Endodermal cell (in vitro differentiated cells): ENCODE data around the gene RIMBP2. TPM values are rescaled to one million over a fixed set of nuclear protein-coding genes. Genes with fewer than 3 reads are reported as not detected.

Experiments used
- DNase-seq: peaks from one replicate; pipeline ENCODE4 v3.0.0-alpha.2; 2017
- H3K27ac ChIP-seq: 2 replicates; pipeline ENCODE4 v1.5.1; 2013; ENCODE audit warnings: mild to moderate bottlenecking, low read depth, low read length, moderate library complexity
- H3K27me3 ChIP-seq: 2 replicates; pipeline ENCODE4 v1.6.1; 2013; ENCODE audit warnings: mild to moderate bottlenecking, low read length, moderate library complexity; ENCODE audit not compliant: insufficient read depth, control insufficient read depth, poor library complexity, severe bottlenecking
- H3K36me3 ChIP-seq: 2 replicates; pipeline ENCODE4 v1.7.0; 2013; ENCODE audit warnings: mild to moderate bottlenecking, low read length, moderate library complexity; ENCODE audit not compliant: control insufficient read depth, insufficient read depth
- H3K4me1 ChIP-seq: one replicate; pipeline ENCODE4 v1.7.0; 2013; ENCODE audit warnings: low read length; ENCODE audit not compliant: control insufficient read depth, insufficient read depth
- H3K4me3 ChIP-seq: 2 replicates; pipeline ENCODE4 v1.5.1; 2013; ENCODE audit warnings: mild to moderate bottlenecking, low read length, moderate library complexity
- H3K9ac ChIP-seq: 2 replicates; pipeline ENCODE4 v1.6.1; 2013; ENCODE audit warnings: mild to moderate bottlenecking, low read length, moderate library complexity; ENCODE audit not compliant: poor library complexity, severe bottlenecking; ENCODE audit errors: extremely low read depth
- H3K9me3 ChIP-seq: 2 replicates; pipeline ENCODE4 v1.6.1; 2013; ENCODE audit warnings: mild to moderate bottlenecking, low read length, moderate library complexity; ENCODE audit not compliant: control insufficient read depth
- H3K27ac Mint-ChIP-seq: 2 replicates; pipeline ENCODE4 v1.8.0; 2020; ENCODE audit warnings: mixed read lengths
- H3K27me3 Mint-ChIP-seq: 2 replicates; pipeline ENCODE4 v1.8.0; 2021; ENCODE audit warnings: mild to moderate bottlenecking, mixed read lengths; ENCODE audit not compliant: insufficient read depth
- H3K36me3 Mint-ChIP-seq: 2 replicates; pipeline ENCODE4 v1.8.0; 2020; ENCODE audit warnings: low read depth, mixed read lengths
- H3K4me1 Mint-ChIP-seq: 2 replicates; pipeline ENCODE4 v1.8.0; 2020; ENCODE audit warnings: mixed read lengths
- H3K4me3 Mint-ChIP-seq: 2 replicates; pipeline ENCODE4 v1.8.0; 2020; ENCODE audit warnings: mild to moderate bottlenecking, moderate library complexity, mixed read lengths
- H3K9me3 Mint-ChIP-seq: 2 replicates; pipeline ENCODE4 v1.8.0; 2020; ENCODE audit warnings: mild to moderate bottlenecking, mixed read lengths
- CTCF ChIP-seq: fragments of 200-600 bp; sonication (generic); conservative IDR thresholded peaks from 2 replicates; pipeline ENCODE4 v1.5.0; 2021; ENCODE audit warnings: antibody characterized with exemption, mild to moderate bottlenecking
- WGBS, 2 experiments: methylation state at CpG; one replicate each; pipeline versions ENCODE4 v1.1.5 to v1.1.7; 2013; ENCODE audit warnings: missing lambda C conversion rate in 2 of 2, mixed read lengths in 1 of 2; ENCODE audit not compliant: insufficient coverage in 1 of 2, insufficient read length in 1 of 2; 5-methylcytosine and 5-hydroxymethylcytosine counted together
- total RNA-seq, 2 donors: library from RNA; stranded (reverse); fragmentation: NEBNext Ultra II Directional in 1 of 2; extraction: Animal tissue kit (Norgen Biotek cat#: 25700) in 1 of 2; gene quantifications; 2 replicates in 1 of 2; 3 replicates in 1 of 2; pipeline ENCODE4 v1.2.1, GENCODE V29; 2021

RIMBP2 gene
- total RNA-seq, 2 donors from 2014 or later, result 0.13 to 3.4 TPM

GRCh38 chr12:130748786-130749185, 32.7 kb upstream of the RIMBP2 start:
- no peak for DNase-seq
- Mint-ChIP-seq H3K4me3 (no peak overlapping the region), H3K36me3 (no peaks in the 10 kb centered on the region), H3K4me1 (peaks cover 9% of the 10 kb centered on the region), H3K27ac (no peak overlapping the region), H3K27me3 (no peaks in the 10 kb centered on the region), H3K9me3 (no peaks in the 10 kb centered on the region)
- WGBS, 2 experiments, result 71 to 82% methylated on average over 10 of the region's 10 CpGs
- Histone ChIP-seq H3K4me1 (no peaks in the 10 kb centered on the region), H3K4me3 (no peak overlapping the region), H3K9ac (no peak overlapping the region), H3K27me3 (no peaks in the 10 kb centered on the region), H3K27ac (no peak overlapping the region), H3K36me3 (no peaks in the 10 kb centered on the region), H3K9me3 (no peaks in the 10 kb centered on the region)
- TF ChIP-seq CTCF, result no peak

- no peak overlapping the region for H3K27ac Mint-ChIP-seq
- peaks cover 3% of the 10 kb centered on the region for H3K27me3 Mint-ChIP-seq
- TF ChIP-seq CTCF, result peak; percentile 95
- 26 to 46% methylated on average over 5 to 10 of the region's 13 CpGs for WGBS, 2 experiments
- no peaks in the 10 kb centered on the region for H3K36me3 Mint-ChIP-seq
- H3K4me1 Mint-ChIP-seq, result peaks cover 9% of the 10 kb centered on the region
- Histone ChIP-seq H3K4me3 (no peak overlapping the region), H3K27ac (no peak overlapping the region), H3K36me3 (no peaks in the 10 kb centered on the region), H3K4me1 (no peaks in the 10 kb centered on the region), H3K9ac (no peak overlapping the region), H3K27me3 (no peaks in the 10 kb centered on the region), H3K9me3 (no peaks in the 10 kb centered on the region)
- H3K4me3 Mint-ChIP-seq, result no peak overlapping the region
- no peaks in the 10 kb centered on the region for H3K9me3 Mint-ChIP-seq
- peak; percentile 98 for DNase-seq
Observed at GRCh38 chr12:130747867-130748740, 32.0 kb upstream of the RIMBP2 start.

DNA sequence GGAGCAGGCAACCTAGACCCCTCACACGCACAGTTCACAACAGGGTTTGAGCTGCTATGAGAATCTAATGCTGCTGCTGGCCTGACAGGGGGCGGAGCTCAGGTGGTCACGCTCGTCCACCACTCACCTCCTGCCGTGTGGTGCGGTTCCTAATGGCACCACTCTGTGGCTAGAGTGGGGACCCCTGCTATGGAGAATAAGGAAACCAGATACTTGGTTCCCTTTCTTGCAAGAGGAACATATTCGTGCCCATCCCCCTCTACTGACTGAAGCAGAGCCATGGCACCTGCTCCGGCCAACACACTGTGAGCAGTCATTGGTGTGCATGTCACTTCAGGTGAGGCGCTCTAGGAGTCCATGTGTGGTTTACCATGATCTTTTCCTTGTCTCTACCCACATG, 30.4 kb upstream of the RIMBP2 start:
- Mint-ChIP-seq H3K4me1 (peaks cover 9% of the 10 kb centered on the region), H3K27ac (no peak overlapping the region), H3K27me3 (peaks cover 3% of the 10 kb centered on the region), H3K4me3 (no peak overlapping the region), H3K36me3 (no peaks in the 10 kb centered on the region), H3K9me3 (no peaks in the 10 kb centered on the region)
- Histone ChIP-seq H3K27me3 (no peaks in the 10 kb centered on the region), H3K27ac (no peak overlapping the region), H3K9ac (no peak overlapping the region), H3K4me1 (no peaks in the 10 kb centered on the region), H3K36me3 (no peaks in the 10 kb centered on the region), H3K9me3 (no peaks in the 10 kb centered on the region), H3K4me3 (no peak overlapping the region)
- no peak for TF ChIP-seq CTCF
- peak; percentile 44 for DNase-seq
- WGBS, 2 experiments, result 87 to 92% methylated on average over 4 to 9 of the region's 9 CpGs
